B cell (primary cell): ENCODE results near the gene PTPRN2. TPM values are rescaled to one million over a fixed set of nuclear protein-coding genes. Genes with fewer than 3 reads are reported as not detected.

Experiments used
- ATAC-seq: fragments of 200-7000 bp; cut with Tn5 transposase; one replicate; pipeline ENCODE4 v1.10.0; 2021; ENCODE audit warnings: low read depth, mild to moderate bottlenecking, moderate number of reproducible peaks, moderate library complexity
- CTCF ChIA-PET: fragments of 350-600 bp; sonication (Branson Sonifier 250); formaldehyde crosslinking; loops from one replicate; lab custom pipeline; 2021; ENCODE audit warnings: antibody characterized with exemption, inconsistent platforms; lab: Charles Lee
- POLR2A ChIA-PET: fragments of 350-600 bp; sonication (Branson Sonifier 250); formaldehyde crosslinking; loops from one replicate; lab custom pipeline; 2021; ENCODE audit warnings: antibody characterized with exemption; lab: Charles Lee
- DNase-seq: peaks from one replicate; pipeline ENCODE4 v3.0.0; 2013
- H2AFZ ChIP-seq: 2 replicates; pipeline ENCODE4 v1.6.1; 2012; ENCODE audit warnings: mild to moderate bottlenecking, low read depth, low read length; ENCODE audit not compliant: insufficient read depth, poor library complexity, severe bottlenecking
- H3K27ac ChIP-seq, 2 donors: 1 replicate in 1 of 2; 2 replicates in 1 of 2; pipeline ENCODE4 v1.5.1; 2012 to 2013; ENCODE audit warnings: low read length in 2 of 2, mild to moderate bottlenecking in 2 of 2, moderate library complexity in 1 of 2
- H3K27me3 ChIP-seq, 4 experiments: fragments of 200-600 bp in 1 of 4; sonication (generic) in 1 of 4; replicated peaks in 1 of 4; 1 replicate in 2 of 4; 2 replicates in 2 of 4; pipeline versions ENCODE4 v1.6.1 to v1.7.0; 2013 to 2016; ENCODE audit warnings: low read length in 3 of 4, mild to moderate bottlenecking in 2 of 4, mixed read lengths in 1 of 4, moderate library complexity in 1 of 4; ENCODE audit not compliant: insufficient read depth in 4 of 4, control insufficient read depth in 3 of 4; ENCODE audit errors: control extremely low read depth in 1 of 4
- H3K36me3 ChIP-seq, 2 experiments: replicated peaks in 1 of 2; 1 replicate in 1 of 2; 2 replicates in 1 of 2; pipeline versions ENCODE4 v1.6.1 to v1.7.1; 2013; ENCODE audit warnings: low read length in 1 of 2; ENCODE audit not compliant: insufficient read depth in 2 of 2, control insufficient read depth in 1 of 2; ENCODE audit errors: control extremely low read depth in 1 of 2, extremely low read depth in 1 of 2
- H3K4me1 ChIP-seq, 2 donors: fragments of 200-600 bp in 1 of 2; sonication (generic) in 1 of 2; 1 replicate in 1 of 2; 2 replicates in 1 of 2; pipeline versions ENCODE4 v1.5.1 to v1.6.1; 2013 to 2017; ENCODE audit warnings: low read length in 2 of 2; ENCODE audit not compliant: control insufficient read depth in 2 of 2, insufficient read depth in 2 of 2
- H3K4me2 ChIP-seq: replicated peaks from 2 replicates; pipeline ENCODE3; 2012; ENCODE audit warnings: mild to moderate bottlenecking, low read depth, low read length; ENCODE audit not compliant: poor library complexity, severe bottlenecking
- H3K4me3 ChIP-seq, 5 experiments: fragments of 200-600 bp in 1 of 5; sonication (generic) in 1 of 5; 1 replicate in 3 of 5; 2 replicates in 2 of 5; pipeline versions ENCODE4 v1.5.1 to v1.7.0; 2011 to 2016; ENCODE audit warnings: low read length in 4 of 5, mild to moderate bottlenecking in 4 of 5, low read depth in 2 of 5, control low read depth in 1 of 5, moderate library complexity in 1 of 5; ENCODE audit not compliant: insufficient read depth in 1 of 5; ENCODE audit errors: control extremely low read depth in 1 of 5, extremely low read depth in 1 of 5
- H3K79me2 ChIP-seq: fragments of 200-600 bp; sonication (generic); one replicate; pipeline ENCODE4 v1.6.0; 2016; ENCODE audit warnings: low read length; ENCODE audit not compliant: control insufficient read depth, insufficient read depth
- H3K9ac ChIP-seq: fragments of 200-600 bp; sonication (generic); 2 replicates; pipeline ENCODE4 v1.6.1; 2017; ENCODE audit warnings: mild to moderate bottlenecking, low read length, moderate library complexity
- H3K9me3 ChIP-seq, 3 donors: one replicate each; pipeline versions ENCODE4 v1.6.1 to v1.7.1; 2013; ENCODE audit warnings: low read length in 2 of 3; ENCODE audit not compliant: control insufficient read depth in 2 of 3, insufficient read depth in 1 of 3; ENCODE audit errors: control extremely low read depth in 1 of 3
- H4K20me1 ChIP-seq: 2 replicates; pipeline ENCODE4 v1.6.0; 2012; ENCODE audit warnings: mild to moderate bottlenecking, low read length; ENCODE audit not compliant: insufficient read depth, control insufficient read depth, poor library complexity, severe bottlenecking
- H3K27ac Mint-ChIP-seq: one replicate; pipeline ENCODE4 v1.8.0; 2021; ENCODE audit warnings: mixed read lengths
- H3K27me3 Mint-ChIP-seq: one replicate; pipeline ENCODE4 v1.8.0; 2021; ENCODE audit warnings: mixed read lengths
- H3K4me1 Mint-ChIP-seq: one replicate; pipeline ENCODE4 v1.8.0; 2021; ENCODE audit warnings: mixed read lengths
- H3K4me3 Mint-ChIP-seq: one replicate; pipeline ENCODE4 v1.8.0; 2021; ENCODE audit warnings: mixed read lengths
- H3K9me3 Mint-ChIP-seq: one replicate; pipeline ENCODE4 v1.8.0; 2022; ENCODE audit warnings: mixed read lengths; ENCODE audit not compliant: insufficient read depth
- CTCF ChIP-seq: fragments of 200-600 bp; IDR thresholded peaks from one replicate; pipeline ENCODE4 v1.8.0; 2022; ENCODE audit warnings: antibody characterized with exemption, mild to moderate bottlenecking
- EZH2 ChIP-seq: IDR thresholded peaks from 2 replicates; pipeline ENCODE4 v1.6.1; 2012; ENCODE audit warnings: borderline replicate concordance, low read depth, mild to moderate bottlenecking, moderate library complexity, low read length; ENCODE audit not compliant: insufficient read depth, poor library complexity, severe bottlenecking
- WGBS: methylation state at CpG from one replicate; pipeline ENCODE4 v1.1.5; 2013; ENCODE audit warnings: missing lambda C conversion rate; ENCODE audit not compliant: insufficient coverage; 5-methylcytosine and 5-hydroxymethylcytosine counted together
- intact Hi-C: fragments of 100-400 bp; cut with micrococcal nuclease; formaldehyde crosslinking; loops from one replicate; pipeline ENCODE4 v1.10.0; 2022
- polyA plus RNA-seq: library from polyadenylated mRNA; depleted of rRNA; stranded (reverse); fragments of >200 nt; gene quantifications from 2 replicates; pipeline ENCODE4 v1.2.3, GENCODE V29; 2012
- total RNA-seq, 2 donors: library from RNA; stranded (reverse); fragments of 120-200 nt in 1 of 2; gene quantifications; 1 replicate in 1 of 2; 2 replicates in 1 of 2; pipeline versions ENCODE4 v1.2.3 to v1.2.4, GENCODE V29; 2013 to 2022

PTPRN2 gene
- total and polyA plus RNA-seq, 2 donors (not counting 1 experiment from before 2014, with no cell fraction given): 2.0 to 5.0 TPM

- H3K27me3 ChIP-seq: no peaks in the 10 kb centered on the region
- no peaks in the 10 kb centered on the region for H3K4me1 Mint-ChIP-seq
- no peaks in the 10 kb centered on the region for H4K20me1 ChIP-seq
- TF ChIP-seq CTCF (no peak), EZH2 (no peak)
- H3K4me3 Mint-ChIP-seq: no peak overlapping the region
- intact Hi-C loops: no loop called here
- no peak overlapping the region for H3K27ac Mint-ChIP-seq
- H3K9me3 ChIP-seq: peaks cover 0 to 40% (median 0%) of the 10 kb centered on the region in 3 donors
- POLR2A ChIA-PET: no interaction called here
- no peak overlapping the region for H3K4me2 ChIP-seq
- H3K27ac ChIP-seq: no peak overlapping the region
- no peak overlapping the region for H3K4me3 ChIP-seq
- no peak for ATAC-seq
- no peaks in the 10 kb centered on the region for H3K9me3 Mint-ChIP-seq
- CTCF ChIA-PET: no interaction called here
- H3K4me1 ChIP-seq: no peaks in the 10 kb centered on the region
- no peaks in the 10 kb centered on the region for H3K36me3 ChIP-seq
- no peak overlapping the region for H3K9ac ChIP-seq
- H3K27me3 Mint-ChIP-seq: no peaks in the 10 kb centered on the region
- no peak for DNase-seq
- H3K79me2 ChIP-seq: no peaks in the 10 kb centered on the region
- 77% methylated on average over 11 of the region's 11 CpGs for WGBS
- H2AFZ ChIP-seq: no peak overlapping the region
Measured at GRCh38 chr7:158392251-158392650, 195.4 kb downstream of the PTPRN2 start.

GRCh38 chr7:158391541-158391940, 196.1 kb downstream of the PTPRN2 start:
- TF ChIP-seq CTCF (no peak), EZH2 (no peak)
- Histone ChIP-seq H3K9me3 (peaks cover 0 to 36% (median 0%) of the 10 kb centered on the region in 3 donors), H3K9ac (no peak overlapping the region), H2AFZ (no peak overlapping the region), H3K4me1 (no peaks in the 10 kb centered on the region), H3K27ac (no peak overlapping the region), H3K4me3 (no peak overlapping the region), H3K4me2 (no peak overlapping the region), H3K36me3 (no peaks in the 10 kb centered on the region), H3K79me2 (no peaks in the 10 kb centered on the region), H3K27me3 (no peaks in the 10 kb centered on the region), H4K20me1 (no peaks in the 10 kb centered on the region)
- ChIA-PET POLR2A (no interaction called here), CTCF (no interaction called here)
- ATAC-seq: no peak
- H3K27me3 Mint-ChIP-seq: no peaks in the 10 kb centered on the region
- H3K4me1 Mint-ChIP-seq: no peaks in the 10 kb centered on the region
- no peak overlapping the region for H3K27ac Mint-ChIP-seq
- no peaks in the 10 kb centered on the region for H3K9me3 Mint-ChIP-seq
- H3K4me3 Mint-ChIP-seq: no peak overlapping the region
- intact Hi-C loops: no loop called here
- 87% methylated on average over 4 of the region's 4 CpGs for WGBS
- no peak for DNase-seq
